GM21576 (cell line): Measurements from ENCODE around the gene COX14.
"Not testable (repeated sequence)": the region's sequence is repeated elsewhere in the genome, so short reads cannot be mapped to it uniquely, and the experiment has no call there.

Experiments
- ATAC-seq: cut with Tn5 transposase; IDR thresholded peaks from one replicate; pipeline ENCODE4 v1.9.1; 2021; ENCODE audit warnings: mild to moderate bottlenecking, moderate library complexity; ENCODE audit not compliant: unreplicated experiment

Gene COX14

GRCh38 chr12:50111693-50112455 lies at the start of gene COX14:
Gene COX14 (plus strand): TSS chr12:50112236. CDS start chr12:50120044, 7,808 bp downstream.
- ATAC-seq: peak; percentile 79

- ATAC-seq: no peak
Observed at GRCh38 chr12:50062728-50063460, 49.1 kb upstream of the COX14 start.

GRCh38 chr12:50065726-50066310 lies 46.2 kb upstream of the COX14 start:
- ATAC-seq: no peak

DNA sequence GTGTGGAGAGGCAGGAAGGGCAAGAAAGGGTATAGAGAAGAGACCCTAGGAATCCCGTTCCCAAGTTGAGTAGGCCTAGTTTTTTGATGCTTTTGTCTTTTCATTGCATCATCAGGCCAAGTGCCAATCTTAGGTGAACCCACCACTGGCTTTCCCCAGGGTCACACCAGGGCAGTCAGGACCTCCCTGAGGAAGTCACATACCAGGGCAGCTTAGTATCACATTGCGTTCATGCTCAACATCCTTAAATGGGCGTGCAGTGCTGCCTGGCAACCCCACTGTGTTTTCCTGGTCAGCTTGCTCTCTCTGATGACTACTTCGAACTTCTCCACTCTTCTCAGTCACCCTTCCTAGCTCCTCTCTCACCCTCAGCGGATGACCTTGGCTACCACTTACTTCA lies 45.6 kb upstream of the COX14 start:
- ATAC-seq: no peak

GRCh38 chr12:50069069-50069468 lies 43.0 kb upstream of the COX14 start:
- no peak for ATAC-seq

- ATAC-seq: no peak
Observed at GRCh38 chr12:50069539-50069938, 42.5 kb upstream of the COX14 start.

- no peak for ATAC-seq
Observed at GRCh38 chr12:50070314-50071060, 41.5 kb upstream of the COX14 start.

GRCh38 chr12:50072198-50072907 lies 39.7 kb upstream of the COX14 start:
- ATAC-seq: no peak

DNA sequence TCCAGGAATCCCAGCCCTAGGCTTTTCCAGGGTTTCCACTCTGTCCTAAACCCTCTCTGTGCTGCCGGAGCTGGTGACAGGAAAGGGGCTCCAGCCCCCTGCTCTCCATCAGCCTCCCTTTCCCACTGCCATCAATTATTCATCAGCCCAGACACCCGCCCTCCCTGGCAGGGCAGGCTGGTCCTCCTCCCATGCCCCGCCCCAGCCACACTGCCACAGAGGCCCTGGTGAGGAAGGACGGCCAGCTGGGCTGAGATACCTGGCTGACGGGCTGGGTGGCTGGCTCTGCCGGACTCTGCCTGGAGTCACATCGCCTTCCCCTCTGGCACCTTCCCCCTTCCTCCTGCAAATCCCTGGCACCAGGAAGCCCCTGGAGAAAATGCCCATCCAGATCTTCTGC lies 38.8 kb upstream of the COX14 start:
- ATAC-seq: no peak

GRCh38 chr12:50073712-50074111 lies 38.3 kb upstream of the COX14 start:
- no peak for ATAC-seq

- ATAC-seq: peak; percentile 83
Observed at GRCh38 chr12:50074936-50075807, 36.9 kb upstream of the COX14 start.

GRCh38 chr12:50075808-50076170 lies 36.2 kb upstream of the COX14 start:
- no peak for ATAC-seq

DNA sequence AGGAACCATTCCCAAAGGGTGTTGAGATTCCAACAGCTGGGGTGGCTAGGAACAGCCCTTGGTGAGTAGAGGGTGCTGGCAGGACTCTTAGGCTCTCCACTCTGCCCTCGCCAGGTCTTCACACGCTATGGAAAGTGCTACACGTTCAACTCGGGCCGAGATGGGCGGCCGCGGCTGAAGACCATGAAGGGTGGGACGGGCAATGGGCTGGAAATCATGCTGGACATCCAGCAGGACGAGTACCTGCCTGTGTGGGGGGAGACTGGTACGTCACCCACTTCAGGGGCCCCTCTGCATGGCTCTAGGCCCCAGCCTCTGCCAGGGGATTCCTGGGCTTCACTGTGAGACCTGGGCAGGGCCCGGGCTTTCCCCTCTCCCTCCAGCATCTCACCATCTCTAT lies 34.9 kb upstream of the COX14 start:
- ATAC-seq: no peak

DNA sequence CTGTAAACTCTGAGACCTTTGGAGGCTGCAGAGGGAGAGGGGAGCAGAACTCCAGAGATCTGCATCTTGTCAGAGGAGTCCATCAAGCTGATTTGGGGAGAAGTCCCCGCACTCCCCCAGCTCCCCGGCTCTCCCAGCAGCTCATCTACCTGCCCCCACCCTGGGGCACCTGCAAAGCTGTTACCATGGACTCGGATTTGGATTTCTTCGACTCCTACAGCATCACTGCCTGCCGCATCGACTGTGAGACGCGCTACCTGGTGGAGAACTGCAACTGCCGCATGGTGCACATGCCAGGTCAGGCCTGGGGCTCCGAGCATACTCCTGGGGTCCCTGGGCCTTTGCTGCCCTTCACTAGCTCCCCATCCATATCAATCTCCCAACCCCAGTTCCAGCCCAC lies 33.8 kb upstream of the COX14 start:
- no peak for ATAC-seq

GRCh38 chr12:50079771-50080170 lies 32.3 kb upstream of the COX14 start:
- no peak for ATAC-seq

- no peak for ATAC-seq
Observed at GRCh38 chr12:50081096-50081808, 30.8 kb upstream of the COX14 start.

GRCh38 chr12:50082644-50083043 lies 29.4 kb upstream of the COX14 start:
- no peak for ATAC-seq

- ATAC-seq: no peak
Observed at GRCh38 chr12:50083301-50083700, 28.7 kb upstream of the COX14 start.

- ATAC-seq: not testable (repeated sequence)
Observed at GRCh38 chr12:50084409-50084774, 27.6 kb upstream of the COX14 start.
